GM23338 (cell line): ENCODE data around the gene BCAP31. TPM values are rescaled to one million over a fixed set of nuclear protein-coding genes. Genes with fewer than 3 reads are reported as not detected.

Experiments used
- CREB1 ChIP-seq: fragments of 250-450 bp; sonication (Bioruptor Pico); IDR thresholded peaks from 2 replicates; pipeline ENCODE4 v1.5.0; 2020; ENCODE audit warnings: low read depth, mild to moderate bottlenecking, moderate library complexity
- ETS1 ChIP-seq: IDR thresholded peaks from 2 replicates; pipeline ENCODE4 v1.6.1; 2016; ENCODE audit warnings: antibody characterized with exemption
- EZH2phosphoT487 ChIP-seq: fragments of 200-600 bp; sonication (generic); IDR thresholded peaks from one replicate; pipeline ENCODE4 v1.8.1; 2018; ENCODE audit warnings: antibody characterized with exemption; ENCODE audit not compliant: unreplicated experiment
- JUNB ChIP-seq: IDR thresholded peaks from one replicate; pipeline ENCODE4 v1.6.1; 2016; ENCODE audit warnings: antibody characterized with exemption; ENCODE audit not compliant: unreplicated experiment
- NANOG ChIP-seq: IDR thresholded peaks from 2 replicates; pipeline ENCODE4 v1.6.1; 2016; ENCODE audit warnings: antibody characterized with exemption, borderline replicate concordance
- POLR2AphosphoS5 ChIP-seq: IDR thresholded peaks from 2 replicates; pipeline ENCODE4 v1.6.1; 2016; ENCODE audit warnings: antibody characterized with exemption, low read depth
- REST ChIP-seq: IDR thresholded peaks from one replicate; pipeline ENCODE4 v1.6.1; 2018; ENCODE audit warnings: antibody characterized with exemption; ENCODE audit not compliant: unreplicated experiment
- polyA plus RNA-seq: library from polyadenylated mRNA; unstranded; fragments of >200 nt; fragmentation: Nextera tagmentation; extraction: Ambion mirVana; gene quantifications from 2 replicates; pipeline ENCODE4 v1.2.1, GENCODE V29; 2016
- total RNA-seq: library from RNA; depleted of rRNA; stranded (reverse); fragments of >200 nt; shearing (Covaris generic); gene quantifications from 2 replicates; pipeline ENCODE4 v1.2.3, GENCODE V29; 2014
- TF ChIP-seq, protein P1 (sequence below): fragments of 250-450 bp; sonication (Bioruptor Pico); IDR thresholded peaks from 2 replicates; pipeline ENCODE4 v1.5.0; 2020; ENCODE audit warnings: mild to moderate bottlenecking, moderate library complexity

Gene BCAP31
- total and polyA plus RNA-seq, 2 experiments from 2014 or later = 85.0 to 145 TPM

GRCh38 chrX:153772316-153773217, 48.4 kb upstream of the BCAP31 start (continued):
- TF ChIP-seq, protein P1, sequence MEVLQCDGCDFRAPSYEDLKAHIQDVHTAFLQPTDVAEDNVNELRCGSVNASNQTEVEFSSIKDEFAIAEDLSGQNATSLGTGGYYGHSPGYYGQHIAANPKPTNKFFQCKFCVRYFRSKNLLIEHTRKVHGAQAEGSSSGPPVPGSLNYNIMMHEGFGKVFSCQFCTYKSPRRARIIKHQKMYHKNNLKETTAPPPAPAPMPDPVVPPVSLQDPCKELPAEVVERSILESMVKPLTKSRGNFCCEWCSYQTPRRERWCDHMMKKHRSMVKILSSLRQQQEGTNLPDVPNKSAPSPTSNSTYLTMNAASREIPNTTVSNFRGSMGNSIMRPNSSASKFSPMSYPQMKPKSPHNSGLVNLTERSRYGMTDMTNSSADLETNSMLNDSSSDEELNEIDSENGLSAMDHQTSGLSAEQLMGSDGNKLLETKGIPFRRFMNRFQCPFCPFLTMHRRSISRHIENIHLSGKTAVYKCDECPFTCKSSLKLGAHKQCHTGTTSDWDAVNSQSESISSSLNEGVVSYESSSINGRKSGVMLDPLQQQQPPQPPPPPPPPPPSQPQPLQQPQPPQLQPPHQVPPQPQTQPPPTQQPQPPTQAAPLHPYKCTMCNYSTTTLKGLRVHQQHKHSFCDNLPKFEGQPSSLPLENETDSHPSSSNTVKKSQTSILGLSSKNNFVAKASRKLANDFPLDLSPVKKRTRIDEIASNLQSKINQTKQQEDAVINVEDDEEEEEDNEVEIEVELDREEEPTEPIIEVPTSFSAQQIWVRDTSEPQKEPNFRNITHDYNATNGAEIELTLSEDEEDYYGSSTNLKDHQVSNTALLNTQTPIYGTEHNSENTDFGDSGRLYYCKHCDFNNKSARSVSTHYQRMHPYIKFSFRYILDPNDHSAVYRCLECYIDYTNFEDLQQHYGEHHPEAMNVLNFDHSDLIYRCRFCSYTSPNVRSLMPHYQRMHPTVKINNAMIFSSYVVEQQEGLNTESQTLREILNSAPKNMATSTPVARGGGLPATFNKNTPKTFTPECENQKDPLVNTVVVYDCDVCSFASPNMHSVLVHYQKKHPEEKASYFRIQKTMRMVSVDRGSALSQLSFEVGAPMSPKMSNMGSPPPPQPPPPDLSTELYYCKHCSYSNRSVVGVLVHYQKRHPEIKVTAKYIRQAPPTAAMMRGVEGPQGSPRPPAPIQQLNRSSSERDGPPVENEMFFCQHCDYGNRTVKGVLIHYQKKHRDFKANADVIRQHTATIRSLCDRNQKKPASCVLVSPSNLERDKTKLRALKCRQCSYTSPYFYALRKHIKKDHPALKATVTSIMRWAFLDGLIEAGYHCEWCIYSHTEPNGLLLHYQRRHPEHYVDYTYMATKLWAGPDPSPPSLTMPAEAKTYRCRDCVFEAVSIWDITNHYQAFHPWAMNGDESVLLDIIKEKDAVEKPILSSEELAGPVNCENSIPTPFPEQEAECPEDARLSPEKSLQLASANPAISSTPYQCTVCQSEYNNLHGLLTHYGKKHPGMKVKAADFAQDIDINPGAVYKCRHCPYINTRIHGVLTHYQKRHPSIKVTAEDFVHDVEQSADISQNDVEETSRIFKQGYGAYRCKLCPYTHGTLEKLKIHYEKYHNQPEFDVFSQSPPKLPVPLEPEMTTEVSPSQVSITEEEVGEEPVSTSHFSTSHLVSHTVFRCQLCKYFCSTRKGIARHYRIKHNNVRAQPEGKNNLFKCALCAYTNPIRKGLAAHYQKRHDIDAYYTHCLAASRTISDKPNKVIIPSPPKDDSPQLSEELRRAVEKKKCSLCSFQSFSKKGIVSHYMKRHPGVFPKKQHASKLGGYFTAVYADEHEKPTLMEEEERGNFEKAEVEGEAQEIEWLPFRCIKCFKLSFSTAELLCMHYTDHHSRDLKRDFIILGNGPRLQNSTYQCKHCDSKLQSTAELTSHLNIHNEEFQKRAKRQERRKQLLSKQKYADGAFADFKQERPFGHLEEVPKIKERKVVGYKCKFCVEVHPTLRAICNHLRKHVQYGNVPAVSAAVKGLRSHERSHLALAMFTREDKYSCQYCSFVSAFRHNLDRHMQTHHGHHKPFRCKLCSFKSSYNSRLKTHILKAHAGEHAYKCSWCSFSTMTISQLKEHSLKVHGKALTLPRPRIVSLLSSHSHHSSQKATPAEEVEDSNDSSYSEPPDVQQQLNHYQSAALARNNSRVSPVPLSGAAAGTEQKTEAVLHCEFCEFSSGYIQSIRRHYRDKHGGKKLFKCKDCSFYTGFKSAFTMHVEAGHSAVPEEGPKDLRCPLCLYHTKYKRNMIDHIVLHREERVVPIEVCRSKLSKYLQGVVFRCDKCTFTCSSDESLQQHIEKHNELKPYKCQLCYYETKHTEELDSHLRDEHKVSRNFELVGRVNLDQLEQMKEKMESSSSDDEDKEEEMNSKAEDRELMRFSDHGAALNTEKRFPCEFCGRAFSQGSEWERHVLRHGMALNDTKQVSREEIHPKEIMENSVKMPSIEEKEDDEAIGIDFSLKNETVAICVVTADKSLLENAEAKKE (CRISPR knock-in tag) = no peak
- TF ChIP-seq NANOG (no peak), REST (no peak), JUNB (no peak), CREB1 (CRISPR knock-in tag) (no peak), ETS1 (no peak), POLR2AphosphoS5 (no peak), EZH2phosphoT487 (no peak)
